CD4-positive, alpha-beta T cell treated with Interleukin-15 for 4 hours (primary cell): ENCODE measurements around the gene MTPN.

Source experiments
- DNase-seq: peaks from one replicate; pipeline ENCODE4 v3.0.0-alpha.2; 2020; ENCODE audit warnings: low spot score

The MTPN gene

GRCh38 chr7:135924302-135924701, 52.9 kb downstream of the MTPN start:
- no peak for DNase-seq

DNA sequence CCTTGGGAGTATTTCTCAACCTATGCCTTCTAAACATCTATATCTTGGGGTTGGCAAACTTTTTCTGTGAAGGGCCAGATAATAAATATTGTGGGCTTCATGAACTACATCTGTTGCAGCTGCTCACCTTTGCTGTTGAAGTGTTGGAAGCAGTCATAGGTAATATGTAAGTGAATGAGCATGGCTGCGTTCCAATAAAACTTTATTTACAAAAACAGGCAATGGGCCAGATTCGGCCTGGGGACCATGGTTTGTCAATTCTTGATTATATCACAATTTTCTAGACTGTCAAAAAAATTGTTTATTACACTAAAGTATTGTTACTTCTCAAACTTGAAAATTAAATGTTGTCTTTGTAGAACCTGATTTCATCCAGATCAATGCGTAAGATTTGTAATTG, 54.9 kb downstream of the MTPN start:
- no peak for DNase-seq

DNA sequence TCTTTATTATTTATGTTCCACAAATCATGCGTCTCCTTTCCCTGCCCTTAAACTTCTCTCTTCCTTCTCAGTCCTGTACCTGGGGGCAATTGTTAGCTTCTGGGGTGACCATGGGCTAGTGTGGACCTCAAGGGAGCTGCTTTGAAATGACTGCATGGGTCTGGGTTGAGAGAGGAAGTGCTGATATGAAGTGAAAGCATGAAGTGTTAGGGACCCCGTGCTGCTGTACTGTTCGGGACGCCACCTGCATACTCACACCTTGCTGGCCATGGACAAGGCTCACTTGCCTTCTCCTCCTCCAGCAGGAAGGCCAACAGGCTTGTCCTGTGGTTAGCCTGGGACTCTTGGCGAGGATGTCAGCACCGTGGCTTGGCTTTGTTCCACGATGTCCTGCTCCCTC, 56.7 kb downstream of the MTPN start:
- no peak for DNase-seq

GRCh38 chr7:135919071-135919841, 57.9 kb downstream of the MTPN start:
- DNase-seq = no peak

DNA sequence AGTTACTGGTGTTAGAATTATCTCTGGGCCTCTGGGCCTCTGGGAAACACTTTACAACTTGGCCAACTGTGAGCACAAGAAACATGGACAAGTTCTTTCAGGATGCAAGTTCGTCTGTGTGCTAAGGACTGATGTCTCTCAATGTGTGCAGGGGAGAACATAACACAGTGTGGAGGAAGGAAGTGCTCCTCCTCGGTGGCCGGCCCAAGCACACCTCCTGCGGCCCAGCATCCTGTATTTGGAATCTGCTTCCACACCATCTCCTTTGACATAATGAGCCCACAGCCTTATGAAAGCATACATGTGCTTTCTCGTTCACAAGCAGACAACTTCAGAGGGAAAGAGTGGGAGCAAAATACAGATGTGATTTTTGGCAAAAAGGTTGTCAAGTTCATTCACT, 59.0 kb downstream of the MTPN start:
- no peak for DNase-seq

DNA sequence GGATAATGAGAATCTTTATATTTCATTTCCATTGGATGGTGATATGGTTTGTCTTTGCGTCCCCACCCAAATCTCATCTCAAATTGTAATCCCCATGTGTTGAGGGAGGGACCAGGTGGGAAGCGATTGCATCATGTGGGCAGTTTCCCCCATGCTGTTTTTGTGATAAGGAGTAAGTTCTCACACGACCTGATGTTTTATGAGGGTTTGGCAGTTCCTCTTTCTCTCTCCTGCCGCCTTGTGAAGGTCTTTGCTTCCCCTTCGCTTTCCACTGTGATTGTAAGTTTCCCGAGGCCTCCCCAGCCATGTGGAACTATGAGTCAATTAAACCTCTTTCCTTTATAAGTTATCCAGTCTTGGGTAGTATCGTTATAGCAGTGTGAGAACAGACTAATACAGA, 59.4 kb downstream of the MTPN start:
- DNase-seq = no peak

- DNase-seq = no peak
Observed at GRCh38 chr7:135914346-135914745, 62.8 kb downstream of the MTPN start.

DNA sequence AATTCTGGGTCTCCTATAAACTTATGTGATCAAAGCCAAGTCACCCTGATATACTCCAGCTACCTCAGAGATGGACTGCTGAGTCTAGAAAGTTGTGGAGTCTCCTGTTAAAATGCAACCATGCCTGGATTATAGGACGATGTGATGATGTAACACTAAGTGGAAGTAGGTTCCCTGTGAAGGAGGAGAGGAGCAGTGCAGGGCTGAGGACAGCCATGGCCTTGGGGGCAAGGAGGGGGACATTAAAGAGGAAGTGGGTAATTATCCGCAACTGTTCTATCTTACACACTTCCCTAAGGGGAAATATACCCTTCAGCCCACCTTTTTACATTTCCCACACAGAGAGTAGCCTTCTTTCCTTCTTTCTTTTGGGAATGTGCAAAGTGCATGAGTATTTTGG, 63.8 kb downstream of the MTPN start:
- no peak for DNase-seq

DNA sequence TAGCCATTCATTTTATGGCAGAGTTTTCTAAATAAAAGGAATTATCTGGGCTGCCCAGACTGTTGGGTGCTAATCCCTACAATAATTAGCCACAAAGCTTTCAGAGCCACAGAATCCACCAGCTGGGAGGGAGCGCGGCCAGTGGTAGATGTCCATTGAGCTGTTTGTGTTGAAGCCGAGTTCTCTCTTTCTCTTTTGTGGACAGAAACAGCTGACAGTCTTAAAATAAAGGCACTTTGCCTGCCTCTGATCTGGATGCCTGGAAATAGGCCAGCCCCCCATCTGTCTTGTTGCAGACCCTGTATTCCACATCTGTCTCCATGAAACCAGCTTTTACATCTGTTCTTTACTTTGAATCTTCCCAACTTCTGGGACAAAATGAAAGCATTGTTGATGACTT, 66.1 kb downstream of the MTPN start:
- no peak for DNase-seq

DNA sequence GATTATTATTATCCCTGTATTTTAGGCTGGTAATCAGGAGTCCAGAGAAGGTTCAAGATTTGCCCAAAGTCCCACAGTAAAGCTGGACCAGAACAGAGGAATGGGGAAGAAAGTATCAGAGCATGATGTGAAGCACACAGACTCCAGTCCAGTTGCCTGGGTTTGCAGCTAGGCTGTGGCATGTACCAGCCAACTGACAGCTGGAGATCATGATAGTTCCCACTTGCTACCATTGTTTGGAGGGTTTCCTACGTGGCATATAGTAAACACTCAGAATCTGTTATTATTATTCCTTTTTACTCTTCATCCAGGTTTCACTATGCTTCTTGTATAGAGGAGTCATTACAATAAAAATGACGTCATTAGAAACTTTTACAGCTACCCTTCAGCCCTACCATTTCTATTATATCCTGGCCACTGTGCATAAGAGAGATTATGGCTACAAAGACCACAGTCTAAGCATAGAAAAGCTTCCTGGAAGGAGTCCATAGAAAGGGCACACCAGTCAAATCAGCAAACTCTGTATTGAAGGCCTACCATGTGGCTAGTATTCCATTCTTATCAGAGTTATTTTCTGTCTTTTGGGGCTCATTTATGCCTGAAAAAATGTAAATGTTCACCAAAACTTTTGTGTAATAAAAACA, 66.6 kb downstream of the MTPN start:
- no peak for DNase-seq

DNA sequence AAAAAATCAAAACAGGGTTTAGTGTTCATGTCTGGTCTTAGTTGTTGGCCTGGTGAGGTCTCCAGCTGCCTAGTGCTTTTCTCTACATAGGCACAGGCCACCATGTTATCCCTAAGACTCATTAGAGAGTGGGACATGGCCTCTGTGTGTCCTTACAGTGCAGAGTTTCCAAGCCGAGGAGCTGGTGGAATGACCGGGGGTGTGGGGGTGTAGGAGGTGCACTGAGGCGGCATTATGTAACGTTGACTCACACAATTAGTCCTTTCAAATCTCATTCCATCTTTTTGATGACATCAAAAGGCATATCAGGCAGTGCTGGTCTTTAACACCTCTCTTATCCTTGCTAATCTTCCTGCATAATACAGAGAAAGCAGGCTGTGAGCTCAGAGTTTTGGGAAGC, 71.3 kb downstream of the MTPN start:
- no peak for DNase-seq

DNA sequence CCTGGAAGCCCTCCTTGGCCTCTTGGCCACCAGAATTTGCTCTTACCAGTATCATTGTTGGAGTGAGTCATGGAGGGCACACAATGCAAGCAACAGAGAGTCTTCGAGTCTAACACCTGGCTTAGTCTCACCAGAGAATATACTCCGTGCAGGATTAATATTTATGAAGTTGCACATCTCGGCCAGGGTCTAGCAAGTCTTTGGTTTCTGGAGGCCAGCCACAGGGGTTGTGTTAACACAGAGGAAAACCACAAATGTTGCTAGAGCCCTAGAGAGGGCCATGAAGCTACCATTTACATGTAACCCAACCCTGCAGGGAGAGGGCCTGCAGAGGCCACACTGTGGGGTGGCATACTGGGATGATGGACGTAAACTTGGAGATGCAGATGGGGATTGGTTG, 71.8 kb downstream of the MTPN start:
- DNase-seq = no peak

DNA sequence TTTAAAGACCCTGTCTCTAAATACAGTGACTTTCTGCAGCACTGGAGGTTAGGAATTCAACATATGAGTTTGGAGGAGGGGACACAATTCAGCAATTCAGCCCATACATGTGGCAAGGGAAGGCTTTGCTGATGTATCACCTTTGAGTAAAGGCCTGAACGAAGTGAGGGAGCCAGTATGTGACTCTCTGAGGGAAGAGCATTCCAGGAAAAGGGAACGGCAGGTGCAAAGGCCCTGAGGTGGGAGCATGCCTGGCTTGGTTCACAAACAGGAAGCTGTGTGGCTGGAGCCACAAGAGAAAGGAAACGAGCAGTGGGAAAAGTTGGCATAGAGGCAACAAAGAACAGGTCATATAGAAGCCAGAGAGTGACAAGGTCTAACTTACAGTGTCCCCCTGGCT, 72.9 kb downstream of the MTPN start:
- no peak for DNase-seq

- no peak for DNase-seq
Observed at GRCh38 chr7:135901585-135902540, 75.3 kb downstream of the MTPN start.

GRCh38 chr7:135900065-135900546, 77.1 kb downstream of the MTPN start:
- no peak for DNase-seq

- no peak for DNase-seq
Observed at GRCh38 chr7:135899458-135900064, 77.6 kb downstream of the MTPN start.

DNA sequence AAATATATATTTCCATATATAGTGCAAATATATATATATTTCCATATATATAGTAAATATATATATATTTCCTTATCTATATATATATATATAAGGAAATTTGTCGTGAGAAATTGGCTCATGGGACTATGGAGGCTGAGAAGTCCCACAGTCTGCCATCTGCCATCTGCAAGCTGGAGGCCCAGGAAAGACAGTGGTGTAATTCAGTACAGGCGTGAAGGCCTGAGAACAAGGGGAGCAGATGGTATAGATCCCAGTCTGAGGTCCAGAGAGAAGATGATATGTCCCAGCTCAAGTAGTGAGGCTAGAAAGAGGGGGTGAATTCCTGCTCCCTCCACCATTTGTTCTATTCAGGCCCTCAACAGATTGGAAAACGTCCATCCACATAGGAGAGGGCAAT, 78.9 kb downstream of the MTPN start:
- DNase-seq = no peak

- no peak for DNase-seq
Observed at GRCh38 chr7:135894816-135895215, 82.3 kb downstream of the MTPN start.

DNA sequence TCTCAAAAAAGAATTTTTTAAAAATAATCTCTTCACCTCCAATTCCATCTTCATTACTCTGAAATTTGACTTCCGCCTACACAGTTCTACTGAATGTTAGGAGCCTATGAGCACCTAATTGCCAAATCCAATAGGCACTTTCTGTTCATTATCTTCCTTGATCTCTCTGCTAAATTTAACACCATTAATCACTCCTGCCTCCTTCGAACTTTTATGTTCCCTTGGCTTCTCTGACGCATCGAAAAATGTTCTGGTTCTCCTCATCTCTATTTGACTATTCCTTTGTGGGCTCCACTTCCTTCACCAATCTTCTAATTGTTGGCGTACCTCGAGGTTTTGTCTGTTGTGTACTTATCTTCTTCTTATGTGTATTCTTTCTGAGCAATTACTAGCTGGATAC, 87.3 kb downstream of the MTPN start:
- no peak for DNase-seq

- DNase-seq = no peak
Observed at GRCh38 chr7:135888740-135889139, 88.4 kb downstream of the MTPN start.

DNA sequence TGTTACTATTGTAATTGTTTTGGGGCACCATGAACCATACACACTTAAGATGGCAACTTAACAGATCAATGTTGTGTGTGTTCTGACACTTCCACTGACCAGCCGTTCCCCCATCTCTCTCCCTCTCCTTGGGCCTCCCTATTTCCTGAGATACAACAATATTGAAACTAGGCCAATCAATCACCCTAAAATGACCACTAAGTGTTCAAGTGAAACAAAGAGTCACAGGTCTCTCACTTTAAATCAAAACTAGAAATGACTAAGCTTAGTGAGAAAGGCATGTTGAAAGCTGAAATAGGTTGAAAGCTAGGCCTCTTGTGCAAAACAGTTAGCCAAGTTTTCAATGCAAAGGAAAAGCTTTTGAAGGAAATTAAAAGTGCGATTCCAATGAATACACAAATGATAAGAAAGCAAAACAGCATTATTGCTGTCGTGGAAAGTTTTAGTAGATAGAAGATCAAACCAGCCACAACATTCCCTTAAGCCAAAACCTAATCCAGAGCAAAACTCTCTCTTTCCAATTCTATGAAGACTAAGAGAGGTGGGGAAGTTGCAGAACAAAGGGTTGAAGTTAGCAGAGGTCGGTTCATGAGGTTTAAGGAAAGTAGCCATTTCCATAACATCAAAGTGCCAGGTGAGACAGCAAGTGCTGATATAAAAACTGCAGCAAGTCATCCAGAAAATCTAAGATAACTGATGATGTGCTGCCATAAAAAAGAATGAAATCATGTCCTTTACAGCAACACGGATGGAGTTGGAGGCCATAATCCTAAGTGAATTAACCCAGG, 90.6 kb downstream of the MTPN start:
- DNase-seq = no peak
